Activated naive CD4-positive, alpha-beta T cell treated with Interleukin-2 at 50 U/mL for 16 hours (primary cell): ENCODE results near the gene SAMD3.
"Not testable (repeated sequence)": the region's sequence is repeated elsewhere in the genome, so short reads cannot be mapped to it uniquely, and the experiment has no call there.

Experiments used
- DNase-seq: peaks from one replicate; pipeline ENCODE4 v3.0.0-alpha.2; 2020

SAMD3 gene

GRCh38 chr6:130222775-130223174 is at the start of gene SAMD3:
Gene SAMD3, minus strand, starts transcription at chr6:130222951. Its CDS starts 7,678 bp downstream, at chr6:130215273.
- no peak for DNase-seq

DNA sequence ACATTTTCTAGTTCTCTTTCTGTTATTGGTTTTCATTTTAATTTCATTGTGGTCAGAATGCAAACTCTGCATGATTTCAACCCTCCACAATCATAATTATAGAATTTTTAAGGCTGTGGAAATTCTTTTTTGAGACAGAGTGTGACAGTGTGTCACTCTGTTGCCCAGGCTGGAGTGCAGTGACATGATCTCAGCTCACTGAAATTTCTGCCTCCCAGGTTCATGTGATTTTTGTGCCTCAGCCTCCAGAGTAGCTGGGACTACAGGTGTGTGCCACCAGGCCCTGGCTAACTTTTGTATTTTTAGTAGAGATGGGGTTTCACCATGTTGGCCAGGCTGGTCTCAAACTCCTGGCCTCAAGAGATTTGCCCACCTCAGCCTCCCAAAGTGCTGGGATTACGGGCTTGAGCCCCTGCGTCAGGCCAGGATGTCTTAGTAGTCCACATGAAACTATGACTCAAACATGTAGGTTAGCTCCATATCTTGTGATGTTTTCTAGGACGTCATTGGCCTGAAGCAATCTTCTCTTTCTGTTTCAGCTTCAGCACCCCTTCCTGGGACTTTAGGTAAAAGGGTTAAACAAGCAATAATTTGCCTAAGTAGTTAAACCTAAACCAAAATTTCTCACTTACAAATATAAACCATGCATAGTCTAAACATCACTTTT is 47.4 kb upstream of the SAMD3 start:
- DNase-seq: no peak

GRCh38 chr6:130265553-130265952 is 42.8 kb upstream of the SAMD3 start:
- not testable (repeated sequence) for DNase-seq

- no peak for DNase-seq
Observed at GRCh38 chr6:130262008-130262407, 39.3 kb upstream of the SAMD3 start.

DNA sequence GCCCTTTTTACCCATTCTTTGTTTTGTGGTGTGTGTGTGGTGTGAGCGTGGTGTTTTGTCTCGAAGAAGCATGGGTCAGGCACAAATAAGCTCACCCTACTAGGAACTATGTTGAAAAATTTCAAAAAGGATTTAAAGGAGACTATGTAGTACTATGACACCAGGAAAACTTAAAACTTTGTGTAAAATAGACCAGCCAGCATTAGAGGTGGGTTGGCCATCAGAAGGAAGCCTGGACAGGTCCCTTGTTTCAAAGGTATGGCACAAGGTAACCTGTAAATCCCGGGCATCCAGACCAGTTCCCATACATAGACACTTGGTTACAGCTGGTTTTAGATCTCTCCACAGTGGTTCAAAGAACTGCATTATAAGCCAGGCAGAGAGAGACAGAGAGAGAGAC is 38.8 kb upstream of the SAMD3 start:
- not testable (repeated sequence) for DNase-seq

DNA sequence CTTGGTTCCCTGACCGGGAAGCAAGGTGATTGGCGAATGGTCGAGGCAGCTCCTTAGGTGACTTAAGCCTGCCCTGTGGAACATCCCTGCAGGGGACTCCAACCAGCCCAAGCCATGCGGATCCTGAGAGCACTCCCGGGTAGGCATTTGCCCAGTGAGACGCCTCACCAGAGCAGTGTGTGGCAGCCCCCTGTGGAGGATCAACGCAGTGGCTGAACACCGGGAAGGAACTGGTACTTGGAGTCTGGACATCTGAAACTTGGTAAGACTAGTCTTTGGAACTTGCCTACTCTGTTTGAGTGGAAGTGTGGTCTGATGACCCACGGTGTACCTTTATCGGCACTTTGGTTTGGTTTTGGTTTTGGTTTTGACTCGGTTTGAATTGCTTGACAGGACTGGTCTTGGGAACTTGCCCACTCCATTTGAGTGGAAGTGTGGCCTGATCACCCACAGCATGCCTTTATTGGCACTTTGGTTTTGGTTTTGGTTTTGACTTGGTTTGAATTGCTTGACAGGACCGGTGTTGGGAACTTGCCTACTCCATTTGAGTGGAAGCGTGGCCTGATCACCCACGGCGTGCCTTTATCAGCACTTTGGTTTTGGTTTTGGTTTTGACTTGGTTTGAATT is 38.0 kb upstream of the SAMD3 start:
- peak; percentile 27 for DNase-seq

- DNase-seq: peak; percentile 11
Observed at GRCh38 chr6:130260050-130260462, 37.3 kb upstream of the SAMD3 start.

DNA sequence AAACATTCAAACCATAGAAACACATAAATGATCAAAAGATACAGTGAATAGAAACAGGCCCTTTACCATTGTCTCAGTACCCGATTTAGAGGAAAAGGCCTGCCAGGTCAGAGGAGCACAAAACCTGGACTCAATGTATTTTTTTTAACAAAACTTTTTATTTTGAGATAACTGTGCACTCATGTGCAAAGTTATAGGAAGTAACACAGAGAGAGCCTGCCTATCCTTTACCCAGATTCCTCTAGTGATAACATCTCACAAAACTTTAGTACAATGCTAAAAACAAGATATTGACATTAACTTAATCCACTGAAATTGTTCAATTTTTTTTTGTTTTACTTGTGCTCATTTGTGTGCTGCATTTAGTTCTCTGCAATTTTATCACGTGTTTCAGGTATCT is 36.8 kb upstream of the SAMD3 start:
- no peak for DNase-seq

- no peak for DNase-seq
Observed at GRCh38 chr6:130259140-130259539, 36.4 kb upstream of the SAMD3 start.

- no peak for DNase-seq
Observed at GRCh38 chr6:130252527-130253237, 29.9 kb upstream of the SAMD3 start.

DNA sequence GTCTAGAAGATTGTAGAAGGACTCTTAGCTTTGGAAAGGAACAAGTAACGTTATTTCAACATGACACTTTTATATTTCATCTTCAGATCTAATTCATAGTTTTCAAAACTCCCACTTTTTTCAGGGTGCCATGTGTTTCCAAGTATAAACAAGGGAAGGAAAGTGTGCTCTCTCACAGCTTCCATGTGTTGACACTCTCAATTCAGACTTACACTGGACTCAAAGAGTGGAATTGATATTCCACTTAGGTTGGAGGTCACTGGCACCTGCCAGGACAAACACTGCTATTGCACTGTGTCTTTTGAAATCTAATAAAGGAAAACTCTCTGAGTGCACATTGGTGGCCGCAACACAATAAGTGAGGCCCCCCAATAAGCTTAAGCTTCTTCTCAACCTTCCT is 22.5 kb upstream of the SAMD3 start:
- no peak for DNase-seq

DNA sequence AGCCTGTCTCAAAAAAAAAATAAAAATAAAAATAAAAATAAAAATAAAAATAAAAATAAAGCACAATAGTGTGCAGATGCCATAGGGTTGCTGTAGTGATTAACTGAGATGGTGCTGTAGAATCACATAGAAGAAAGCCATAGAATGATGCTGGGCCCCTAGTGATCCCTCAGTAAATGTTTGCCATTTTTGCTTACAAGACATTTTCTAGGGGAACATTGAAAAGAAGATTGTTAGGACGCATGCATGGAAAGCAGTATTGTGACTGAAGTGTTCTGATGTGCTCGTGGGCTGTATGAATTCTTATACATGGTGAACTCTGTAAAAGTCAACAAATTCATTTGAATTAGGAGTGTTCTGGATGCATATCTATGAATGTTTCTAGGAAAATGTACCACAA is 22.0 kb upstream of the SAMD3 start:
- no peak for DNase-seq

DNA sequence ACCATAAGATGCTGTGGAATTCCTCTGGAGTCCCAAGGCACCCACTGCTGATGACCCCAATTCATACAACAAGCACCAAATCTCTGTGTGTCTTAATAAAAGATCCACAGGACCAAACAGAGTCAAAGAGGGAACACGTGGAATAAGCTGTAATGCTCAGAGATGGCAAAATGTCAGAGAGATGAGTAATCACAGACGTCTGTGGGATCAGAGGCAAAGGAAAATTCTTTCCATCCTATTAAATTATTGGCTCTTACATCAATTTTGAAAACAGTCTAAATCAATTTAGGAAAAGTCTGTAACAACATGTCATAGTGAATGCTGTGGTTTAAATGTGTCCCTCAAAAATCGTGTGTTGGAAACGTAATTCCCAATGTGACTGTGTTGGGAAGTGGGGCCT is 17.5 kb upstream of the SAMD3 start:
- DNase-seq: no peak

GRCh38 chr6:130239755-130240154 is 17.0 kb upstream of the SAMD3 start:
- no peak for DNase-seq

GRCh38 chr6:130233330-130233729 is 10.6 kb upstream of the SAMD3 start:
- no peak for DNase-seq

GRCh38 chr6:130230531-130230930 is 7.8 kb upstream of the SAMD3 start:
- DNase-seq: not testable (repeated sequence)

GRCh38 chr6:130229645-130230044 is 6.9 kb upstream of the SAMD3 start:
- DNase-seq: no peak

DNA sequence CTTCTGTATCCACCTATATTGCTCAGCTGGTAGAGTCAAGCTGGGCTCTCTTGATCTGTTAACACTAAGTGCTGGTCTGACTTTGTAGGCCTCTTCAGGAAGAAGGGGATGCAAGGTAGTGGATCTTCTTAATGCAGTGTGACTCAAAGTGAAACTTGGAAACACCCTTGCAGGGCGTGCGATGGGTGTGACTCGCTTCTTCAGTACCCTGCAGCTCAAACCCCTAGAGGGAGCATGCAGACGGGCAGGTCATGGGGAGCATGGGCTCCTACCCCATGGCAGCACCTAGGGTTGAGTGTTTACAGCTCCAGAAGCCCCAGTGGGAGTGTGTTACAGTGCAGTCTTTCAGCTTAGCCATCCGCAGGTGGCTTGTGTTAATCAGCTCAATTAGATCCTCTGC is 757 bp upstream of the SAMD3 start:
- DNase-seq: peak; percentile 69

DNA sequence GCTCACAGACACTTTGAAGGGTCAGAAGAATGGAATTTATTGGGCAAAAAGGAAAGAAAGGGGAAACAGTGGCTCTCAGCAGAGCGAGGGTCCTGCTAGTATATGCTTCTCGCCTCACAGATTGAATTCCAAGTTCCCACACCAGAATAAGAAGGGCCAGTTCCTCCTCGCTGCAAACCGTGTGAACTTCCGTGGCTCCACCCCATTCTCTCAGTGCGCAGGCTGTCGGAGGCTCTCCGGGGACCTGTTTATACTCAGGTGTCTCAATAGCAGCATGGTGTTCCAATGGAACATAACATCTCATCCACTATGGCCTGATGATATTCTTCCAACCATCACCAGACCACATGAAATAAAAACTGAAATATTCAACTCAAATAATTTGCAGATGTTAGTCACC is 4.6 kb downstream of the SAMD3 start:
- DNase-seq: no peak

DNA sequence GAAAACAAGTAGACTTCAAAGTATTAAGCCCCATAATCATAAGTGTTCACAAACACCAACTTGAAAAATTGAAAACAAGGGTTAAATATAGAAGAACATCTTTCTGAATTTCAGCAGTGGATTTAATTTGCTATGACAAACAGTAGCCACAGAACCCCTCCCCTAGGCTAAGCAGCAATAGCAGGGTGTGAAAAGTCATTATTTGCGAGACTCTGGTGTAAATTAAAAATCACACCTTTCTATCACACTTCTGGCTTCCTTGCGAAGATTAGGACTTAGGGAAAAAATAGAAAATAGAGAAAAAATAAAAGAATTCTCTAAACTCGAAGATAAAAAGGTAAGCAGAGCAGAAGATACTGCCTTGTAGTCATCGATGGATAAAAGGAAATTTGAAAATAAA is 6.1 kb downstream of the SAMD3 start:
- DNase-seq: no peak

DNA sequence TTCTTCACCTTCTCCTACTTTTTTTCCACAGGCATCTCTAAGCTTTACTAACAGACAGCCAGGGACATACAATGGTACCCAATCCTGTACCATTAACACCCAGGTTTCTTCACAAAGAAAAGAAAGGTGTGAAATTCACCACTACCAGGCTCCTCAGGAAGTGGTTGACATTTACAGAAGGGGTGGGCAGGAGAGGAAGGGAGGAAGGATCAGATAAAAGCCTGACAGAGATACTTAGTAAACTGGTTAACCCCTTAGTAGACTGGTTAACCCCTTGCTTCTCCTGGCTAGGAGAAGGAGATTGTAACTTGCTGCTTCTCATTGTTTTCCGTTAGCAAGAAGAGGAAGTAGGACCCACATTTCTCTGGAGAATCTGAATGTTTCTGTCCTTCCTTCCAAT is 7.2 kb downstream of the SAMD3 start:
- peak; percentile 19 for DNase-seq

DNA sequence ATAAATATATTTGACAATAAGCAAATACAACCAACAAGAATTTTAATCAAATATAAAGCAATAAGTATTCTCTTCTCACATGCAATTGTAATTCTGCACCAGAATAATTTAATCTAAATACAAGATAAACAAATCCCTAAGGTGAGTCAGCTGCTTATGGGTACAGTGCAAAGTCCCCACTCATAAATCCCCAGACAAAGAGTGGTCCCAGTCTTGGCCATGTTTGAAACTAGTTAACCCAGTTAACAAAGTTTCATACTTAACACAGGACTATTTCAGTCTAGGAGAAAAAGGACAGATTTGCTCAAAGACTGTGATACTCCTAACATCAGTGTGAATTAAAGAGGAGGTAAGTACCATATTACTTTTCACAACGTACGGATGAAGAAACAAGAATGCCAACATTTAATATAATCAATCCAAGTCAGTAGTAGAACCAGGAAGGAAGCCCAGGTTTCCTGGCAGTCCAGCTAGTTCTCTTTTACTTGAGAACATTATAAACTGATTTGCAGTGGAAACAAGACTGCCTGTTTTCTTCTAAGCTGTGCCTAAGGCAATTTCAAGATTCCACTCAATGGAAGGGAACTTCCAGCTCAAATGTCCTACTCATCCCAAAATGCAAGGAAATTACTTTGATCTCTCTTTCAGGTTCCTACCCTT is 10.4 kb downstream of the SAMD3 start:
- DNase-seq: no peak

- no peak for DNase-seq
Observed at GRCh38 chr6:130211691-130212090, 11.1 kb downstream of the SAMD3 start.
